Kidney epithelial cell (primary cell): ENCODE data around the gene FGA. TPM values are rescaled to one million over a fixed set of nuclear protein-coding genes. Genes with fewer than 3 reads are reported as not detected.
A peak's percentile ranks its signal among the peaks of the same experiment; 100 is the strongest.

Experiments used
- DNase-seq: peaks from one replicate; pipeline ENCODE4 v3.0.0-alpha.2; 2010; ENCODE audit warnings: low read depth
- H3K27me3 ChIP-seq: 2 replicates; pipeline ENCODE4 v1.6.0; 2011; ENCODE audit warnings: low read length; ENCODE audit not compliant: control insufficient read depth, insufficient read depth
- H3K36me3 ChIP-seq: 2 replicates; pipeline ENCODE4 v1.5.1; 2011; ENCODE audit warnings: low read length; ENCODE audit not compliant: control insufficient read depth, insufficient read depth
- H3K4me3 ChIP-seq: 2 replicates; pipeline ENCODE4 v1.5.1; 2011; ENCODE audit warnings: low read depth, mild to moderate bottlenecking, control low read depth, low read length
- total RNA-seq: library from RNA; depleted of rRNA; stranded (reverse); fragments of >200 nt; gene quantifications from 2 replicates; pipeline ENCODE4 v1.2.3, GENCODE V29; 2015
- TF ChIP-seq, protein P1 (sequence below): IDR thresholded peaks from 2 replicates; pipeline ENCODE4 v1.5.1; 2011; ENCODE audit warnings: mild to moderate bottlenecking, moderate library complexity, low read length, control low read depth, inconsistent platforms; ENCODE audit not compliant: insufficient read depth, poor library complexity, severe bottlenecking

The FGA gene
- total RNA-seq, 1 donor from 2014 or later = not detected

DNA sequence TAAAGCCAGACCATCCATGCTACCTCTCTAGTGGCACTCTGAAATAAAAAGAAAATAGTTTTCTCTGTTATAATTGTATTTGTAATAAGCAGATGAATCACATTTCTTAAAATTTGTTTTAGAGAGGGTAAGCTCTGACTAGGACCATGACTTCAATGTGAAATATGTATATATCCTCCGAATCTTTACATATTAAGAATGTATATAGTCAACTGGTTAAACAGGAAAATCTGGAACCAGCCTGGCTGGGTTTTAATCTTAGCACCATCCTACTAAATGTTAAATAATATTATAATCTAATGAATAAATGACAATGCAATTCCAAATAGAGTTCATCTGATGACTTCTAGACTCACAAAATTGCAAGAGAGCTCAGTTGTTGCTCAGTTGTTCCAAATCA is 26.2 kb downstream of the FGA start:
- DNase-seq = no peak
- TF ChIP-seq, protein P1, sequence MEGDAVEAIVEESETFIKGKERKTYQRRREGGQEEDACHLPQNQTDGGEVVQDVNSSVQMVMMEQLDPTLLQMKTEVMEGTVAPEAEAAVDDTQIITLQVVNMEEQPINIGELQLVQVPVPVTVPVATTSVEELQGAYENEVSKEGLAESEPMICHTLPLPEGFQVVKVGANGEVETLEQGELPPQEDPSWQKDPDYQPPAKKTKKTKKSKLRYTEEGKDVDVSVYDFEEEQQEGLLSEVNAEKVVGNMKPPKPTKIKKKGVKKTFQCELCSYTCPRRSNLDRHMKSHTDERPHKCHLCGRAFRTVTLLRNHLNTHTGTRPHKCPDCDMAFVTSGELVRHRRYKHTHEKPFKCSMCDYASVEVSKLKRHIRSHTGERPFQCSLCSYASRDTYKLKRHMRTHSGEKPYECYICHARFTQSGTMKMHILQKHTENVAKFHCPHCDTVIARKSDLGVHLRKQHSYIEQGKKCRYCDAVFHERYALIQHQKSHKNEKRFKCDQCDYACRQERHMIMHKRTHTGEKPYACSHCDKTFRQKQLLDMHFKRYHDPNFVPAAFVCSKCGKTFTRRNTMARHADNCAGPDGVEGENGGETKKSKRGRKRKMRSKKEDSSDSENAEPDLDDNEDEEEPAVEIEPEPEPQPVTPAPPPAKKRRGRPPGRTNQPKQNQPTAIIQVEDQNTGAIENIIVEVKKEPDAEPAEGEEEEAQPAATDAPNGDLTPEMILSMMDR = no peak
- H3K27me3 ChIP-seq = no peaks in the 10 kb centered on the region

DNA sequence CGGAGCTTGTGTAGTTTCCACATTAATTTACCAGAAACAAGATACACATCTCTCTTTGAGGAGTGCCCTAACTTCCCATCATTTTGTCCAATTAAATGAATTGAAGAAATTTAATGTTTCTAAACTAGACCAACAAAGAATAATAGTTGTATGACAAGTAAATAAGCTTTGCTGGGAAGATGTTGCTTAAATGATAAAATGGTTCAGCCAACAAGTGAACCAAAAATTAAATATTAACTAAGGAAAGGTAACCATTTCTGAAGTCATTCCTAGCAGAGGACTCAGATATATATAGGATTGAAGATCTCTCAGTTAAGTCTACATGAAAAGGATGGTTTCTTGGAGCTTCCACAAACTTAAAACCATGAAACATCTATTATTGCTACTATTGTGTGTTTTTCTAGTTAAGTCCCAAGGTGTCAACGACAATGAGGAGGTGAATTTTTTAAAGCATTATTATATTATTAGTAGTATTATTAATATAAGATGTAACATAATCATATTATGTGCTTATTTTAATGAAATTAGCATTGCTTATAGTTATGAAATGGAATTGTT is 27.8 kb downstream of the FGA start, which contains the start of gene FGB:
Gene FGB, plus strand, starts transcription at position 315 of the 558 bp plus-strand sequence. Its CDS starts 8 bp downstream, at position 323.
- DNase-seq = no peak
- no peaks in the 10 kb centered on the region for H3K36me3 ChIP-seq
- H3K27me3 ChIP-seq = no peaks in the 10 kb centered on the region
- H3K4me3 ChIP-seq = no peak within 1 kb of the TSS
- TF ChIP-seq, protein P1 = no peak

More for the DNA sequence above, 26.2 kb downstream of the FGA start:
- Histone ChIP-seq H3K36me3 (no peaks in the 10 kb centered on the region), H3K4me3 (no peak overlapping the region)

DNA sequence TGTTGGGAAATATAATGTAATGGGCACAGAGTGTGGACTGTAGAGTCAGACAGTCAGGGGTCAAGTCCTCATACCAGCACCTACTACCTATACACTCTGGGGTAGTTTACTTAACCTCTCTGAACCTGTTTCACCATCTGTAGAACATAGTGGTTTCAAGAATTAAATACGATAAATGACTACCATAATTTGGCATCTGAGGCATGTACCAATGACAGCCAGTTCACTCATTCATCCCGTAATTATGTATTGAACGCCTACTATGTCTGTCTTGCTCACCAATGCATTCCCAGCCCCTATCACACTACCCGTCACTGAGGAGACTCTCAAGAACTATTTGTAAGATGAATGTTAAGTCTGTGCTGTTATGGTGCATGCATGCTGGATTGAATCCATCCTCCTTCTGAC is 29.7 kb downstream of the FGA start:
- Histone ChIP-seq H3K36me3 (no peaks in the 10 kb centered on the region), H3K27me3 (no peaks in the 10 kb centered on the region), H3K4me3 (no peak overlapping the region)
- DNase-seq = no peak
- TF ChIP-seq, protein P1 = no peak

DNA sequence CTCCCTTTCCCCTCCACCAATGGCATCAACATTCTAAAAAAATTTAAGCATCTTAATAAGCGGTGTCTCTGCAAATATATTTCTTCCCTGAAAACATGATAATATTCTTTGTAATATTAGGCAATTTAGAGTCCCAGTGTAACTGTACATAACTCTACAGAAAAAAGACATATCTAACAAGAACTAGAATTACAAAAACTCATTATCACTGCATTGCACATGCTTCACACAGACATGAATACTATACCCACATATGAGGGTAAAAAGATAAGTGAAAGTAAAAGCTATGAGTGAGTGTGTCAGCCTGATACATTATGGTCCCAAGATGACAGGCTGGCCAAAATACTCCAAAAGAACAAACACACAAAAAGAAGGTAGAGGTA is 30.1 kb downstream of the FGA start:
- TF ChIP-seq, protein P1 = no peak
- DNase-seq = no peak
- Histone ChIP-seq H3K27me3 (no peaks in the 10 kb centered on the region), H3K36me3 (no peaks in the 10 kb centered on the region), H3K4me3 (no peak overlapping the region)

DNA sequence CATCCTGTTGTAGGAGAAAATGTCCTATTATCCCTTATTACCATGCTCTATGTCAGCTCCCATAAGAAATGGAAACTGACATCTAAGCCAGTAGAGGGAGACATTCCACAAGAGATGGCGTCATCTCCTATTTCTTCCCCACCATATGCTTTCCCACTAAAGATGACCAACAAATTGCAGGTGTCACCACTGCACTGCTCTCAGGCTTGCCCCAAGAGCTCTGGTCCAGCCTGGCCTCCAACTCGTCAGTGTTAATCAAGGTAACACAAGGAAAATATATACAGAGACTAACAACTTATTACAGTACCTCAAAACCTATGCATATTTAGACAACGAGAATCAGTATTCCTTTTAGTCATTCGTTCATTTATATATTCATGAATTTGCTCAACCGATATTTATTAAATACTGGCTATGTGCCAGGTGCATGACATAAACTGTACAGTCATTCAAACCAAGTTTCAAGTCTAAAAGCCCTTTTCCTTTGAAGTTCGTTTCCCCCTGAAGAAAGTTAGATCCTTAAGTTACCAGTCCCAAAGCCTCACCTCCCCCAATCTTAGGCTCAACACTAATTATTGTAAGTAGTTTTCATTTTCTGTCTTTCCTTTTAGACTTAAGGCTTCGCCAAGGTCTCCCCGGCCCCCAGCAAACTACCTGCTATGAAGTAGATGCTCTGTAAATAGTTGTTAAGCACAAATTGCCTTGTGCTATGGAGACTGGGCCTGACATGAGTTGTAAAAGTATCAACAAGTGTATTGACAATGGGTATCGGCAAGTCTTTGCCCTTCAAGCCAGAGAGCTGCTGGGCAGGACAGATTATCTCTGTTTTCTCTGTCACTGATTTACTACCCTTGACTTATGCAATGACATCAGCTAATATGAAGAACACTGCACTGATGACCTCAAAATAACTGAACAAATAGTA is 30.8 kb downstream of the FGA start:
- H3K27me3 ChIP-seq = no peaks in the 10 kb centered on the region
- H3K4me3 ChIP-seq = no peak overlapping the region
- H3K36me3 ChIP-seq = no peaks in the 10 kb centered on the region
- DNase-seq = no peak
- TF ChIP-seq, protein P1 = peak; percentile 60
